GM21381 (cell line): ENCODE results near the gene EHBP1L1.
"Not testable (repeated sequence)": the region's sequence is repeated elsewhere in the genome, so short reads cannot be mapped to it uniquely, and the experiment has no call there.

ENCODE experiments used
- ATAC-seq: cut with Tn5 transposase; IDR thresholded peaks from one replicate; pipeline ENCODE4 v1.9.1; 2021; ENCODE audit warnings: mild to moderate bottlenecking, moderate library complexity; ENCODE audit not compliant: unreplicated experiment

The EHBP1L1 gene

GRCh38 chr11:65633390-65634108 lies 57.7 kb downstream of the EHBP1L1 start:
- ATAC-seq, result no peak

- ATAC-seq, result no peak
These were observed 58.2 kb downstream of the EHBP1L1 start for GRCh38 chr11:65634109-65634436.

GRCh38 chr11:65634440-65634839 lies 58.6 kb downstream of the EHBP1L1 start:
- ATAC-seq, result no peak

- ATAC-seq, result no peak
These were observed 59.3 kb downstream of the EHBP1L1 start for GRCh38 chr11:65634905-65635731.

- no peak for ATAC-seq
These were observed 60.5 kb downstream of the EHBP1L1 start for GRCh38 chr11:65636108-65637031.

- ATAC-seq, result no peak
These were observed 61.2 kb downstream of the EHBP1L1 start for GRCh38 chr11:65637032-65637557.

GRCh38 chr11:65637794-65638419 lies 62.1 kb downstream of the EHBP1L1 start, which contains the start of gene SIPA1:
SIPA1 (plus strand) TSS chr11:65638101; CDS start chr11:65640922, 2,821 bp downstream.
- peak; percentile 54 for ATAC-seq

- ATAC-seq, result not testable (repeated sequence)
These were observed 63.4 kb downstream of the EHBP1L1 start for GRCh38 chr11:65639228-65639597.

GRCh38 chr11:65639623-65640482 lies 64.0 kb downstream of the EHBP1L1 start:
- ATAC-seq, result peak; percentile 41

GRCh38 chr11:65640483-65641296 lies 64.8 kb downstream of the EHBP1L1 start:
- ATAC-seq, result no peak

- no peak for ATAC-seq
These were observed 65.6 kb downstream of the EHBP1L1 start for GRCh38 chr11:65641297-65642013.
